ENCODE results near the gene CST5.

DNA sequence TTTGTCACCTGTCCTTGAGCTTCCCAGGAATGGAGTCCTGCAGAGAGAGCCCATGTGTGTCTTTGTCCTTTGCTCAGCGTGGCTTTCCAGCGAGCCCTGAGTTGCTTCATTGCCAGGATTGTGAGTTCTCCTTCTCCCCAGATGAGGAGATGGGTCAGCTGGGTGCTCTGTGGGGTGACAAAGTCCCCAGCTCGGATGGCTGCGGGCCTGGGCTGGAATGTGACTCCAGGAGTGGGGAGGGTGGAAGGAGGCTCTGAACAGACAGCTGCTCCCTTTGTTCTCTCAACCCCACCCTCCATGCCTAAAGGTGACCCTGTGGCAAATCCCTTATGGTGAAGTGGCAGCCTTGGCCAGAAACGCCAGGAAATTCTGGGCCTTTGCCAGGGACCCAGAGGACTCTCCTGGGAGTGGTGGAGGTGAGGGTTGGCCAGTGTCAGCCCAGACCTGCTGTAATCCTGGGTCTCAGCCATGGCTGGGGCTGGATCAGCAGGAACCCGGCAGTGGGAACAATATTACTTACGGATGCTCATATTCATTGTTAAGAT, 44.4 kb upstream of the CST5 start:
- no peak for TF ChIP-seq GATA2 (IDR thresholded peaks at IDR 0.05; ENCODE audit: low read depth, low read length)
- TF ChIP-seq GATA3 (IDR thresholded peaks at IDR 0.05; ENCODE audit: low read depth, low read length), result no peak
